Left lung (tissue), 10 donors: ENCODE results near the gene CPT1B. TPM values are rescaled to one million over a fixed set of nuclear protein-coding genes. Genes with fewer than 3 reads are reported as not detected.

Experiments
- ATAC-seq: fragments of 200-7000 bp; cut with Tn5 transposase; one replicate; pipeline ENCODE4 v1.9.1; 2020; ENCODE audit warnings: moderate library complexity
- DNase-seq, 4 donors: peaks; one replicate each; pipeline ENCODE4 v3.0.0-alpha.2; 2013 to 2020
- H3K27ac ChIP-seq, 2 donors: fragments of 200-600 bp; sonication (generic) in 1 of 2; one replicate each; pipeline versions ENCODE4 v1.5.0 to v1.8.0; 2020 to 2021
- H3K27me3 ChIP-seq, 2 donors: fragments of 200-600 bp; sonication (generic) in 1 of 2; one replicate each; pipeline versions ENCODE4 v1.5.0 to v1.8.0; 2020 to 2021
- H3K36me3 ChIP-seq, 2 donors: fragments of 200-600 bp; sonication (generic) in 1 of 2; one replicate each; pipeline versions ENCODE4 v1.5.0 to v1.8.0; 2020 to 2021
- H3K4me1 ChIP-seq, 2 donors: fragments of 200-600 bp; one replicate each; pipeline ENCODE4 v1.8.0; 2021
- H3K4me3 ChIP-seq, 2 donors: fragments of 200-600 bp; sonication (generic) in 1 of 2; one replicate each; pipeline versions ENCODE4 v1.5.0 to v1.8.0; 2020 to 2021; ENCODE audit warnings: mild to moderate bottlenecking in 1 of 2
- H3K9me3 ChIP-seq, 2 donors: fragments of 200-600 bp; sonication (generic) in 1 of 2; one replicate each; pipeline versions ENCODE4 v1.5.0 to v1.8.0; 2020 to 2021
- intact Hi-C, 2 donors: fragments of 100-400 bp; cut with DNase I; formaldehyde crosslinking; loops; one replicate each; pipeline versions ENCODE4 v1.11.2 to v1.14.2; 2022
- polyA plus RNA-seq, 6 donors: library from polyadenylated mRNA; unstranded; fragments of 120-200 nt; gene quantifications; one replicate each; pipeline ENCODE4 v1.2.1, GENCODE V29; 2013; ENCODE audit not compliant: insufficient read length in 6 of 6
- total RNA-seq, 2 donors: library from RNA; stranded (reverse); fragmentation: NEBNext Ultra II Directional; extraction: Animal tissue kit (Norgen Biotek cat#: 25700); gene quantifications; one replicate each; pipeline ENCODE4 v1.2.1, GENCODE V29; 2021
- TF ChIP-seq, protein P1 (sequence below), 2 donors: fragments of 200-600 bp; sonication (generic) in 1 of 2; IDR thresholded peaks; one replicate each; pipeline versions ENCODE4 v1.5.0 to v1.8.0; 2021; ENCODE audit warnings: antibody characterized with exemption in 2 of 2
- donor health status: DM: no; HTN: yes; CAD: no.
- donor health status: DM: no; HTN: no; CAD: no.

CPT1B gene
- total and polyA plus RNA-seq, 8 donors = 9.8 to 20.0 (median 13.4) TPM

DNA sequence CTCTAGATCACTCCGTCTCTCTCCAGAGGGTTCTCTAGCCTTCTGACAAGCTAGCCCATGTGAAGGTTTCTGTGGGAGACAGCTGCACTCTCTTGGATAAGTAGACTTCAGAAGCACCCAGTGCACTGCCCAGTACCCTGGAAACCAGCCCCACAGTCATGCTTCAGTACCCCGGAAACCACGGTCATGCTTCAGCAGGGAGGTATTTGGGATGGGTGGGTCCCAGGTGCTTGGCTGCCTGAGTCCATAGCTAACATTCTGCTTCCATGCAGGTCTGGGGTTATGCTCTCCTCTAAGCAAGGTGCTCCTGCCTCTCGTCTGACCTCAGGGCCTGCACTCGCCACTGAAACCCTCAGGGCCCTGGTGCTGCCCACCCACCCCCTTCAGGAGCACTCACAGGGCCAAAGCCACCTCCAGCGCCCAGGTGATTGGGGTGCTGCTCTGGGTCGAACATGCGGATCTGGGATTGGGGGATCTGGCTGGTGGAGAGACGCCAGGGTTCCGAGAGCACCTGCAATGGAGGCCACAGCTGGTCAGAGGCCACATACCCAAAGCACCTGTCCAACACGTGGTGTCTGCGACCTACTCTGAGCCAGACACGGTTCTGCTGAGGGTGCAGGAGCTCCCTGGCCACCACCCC lies 8.2 kb downstream of the CPT1B start:
- DNase-seq (no peak), ATAC-seq (no peak)
- Histone ChIP-seq H3K36me3 (peaks cover 0 to 63% of the 10 kb centered on the region in 2 donors), H3K4me3 (no peak overlapping the region), H3K27me3 (no peaks in the 10 kb centered on the region), H3K9me3 (no peaks in the 10 kb centered on the region), H3K4me1 (no peaks in the 10 kb centered on the region), H3K27ac (no peak overlapping the region)
- intact Hi-C loops = no loop called here
- TF ChIP-seq, protein P1, sequence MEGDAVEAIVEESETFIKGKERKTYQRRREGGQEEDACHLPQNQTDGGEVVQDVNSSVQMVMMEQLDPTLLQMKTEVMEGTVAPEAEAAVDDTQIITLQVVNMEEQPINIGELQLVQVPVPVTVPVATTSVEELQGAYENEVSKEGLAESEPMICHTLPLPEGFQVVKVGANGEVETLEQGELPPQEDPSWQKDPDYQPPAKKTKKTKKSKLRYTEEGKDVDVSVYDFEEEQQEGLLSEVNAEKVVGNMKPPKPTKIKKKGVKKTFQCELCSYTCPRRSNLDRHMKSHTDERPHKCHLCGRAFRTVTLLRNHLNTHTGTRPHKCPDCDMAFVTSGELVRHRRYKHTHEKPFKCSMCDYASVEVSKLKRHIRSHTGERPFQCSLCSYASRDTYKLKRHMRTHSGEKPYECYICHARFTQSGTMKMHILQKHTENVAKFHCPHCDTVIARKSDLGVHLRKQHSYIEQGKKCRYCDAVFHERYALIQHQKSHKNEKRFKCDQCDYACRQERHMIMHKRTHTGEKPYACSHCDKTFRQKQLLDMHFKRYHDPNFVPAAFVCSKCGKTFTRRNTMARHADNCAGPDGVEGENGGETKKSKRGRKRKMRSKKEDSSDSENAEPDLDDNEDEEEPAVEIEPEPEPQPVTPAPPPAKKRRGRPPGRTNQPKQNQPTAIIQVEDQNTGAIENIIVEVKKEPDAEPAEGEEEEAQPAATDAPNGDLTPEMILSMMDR (IDR thresholded peaks at IDR 0.05) = no peak

DNA sequence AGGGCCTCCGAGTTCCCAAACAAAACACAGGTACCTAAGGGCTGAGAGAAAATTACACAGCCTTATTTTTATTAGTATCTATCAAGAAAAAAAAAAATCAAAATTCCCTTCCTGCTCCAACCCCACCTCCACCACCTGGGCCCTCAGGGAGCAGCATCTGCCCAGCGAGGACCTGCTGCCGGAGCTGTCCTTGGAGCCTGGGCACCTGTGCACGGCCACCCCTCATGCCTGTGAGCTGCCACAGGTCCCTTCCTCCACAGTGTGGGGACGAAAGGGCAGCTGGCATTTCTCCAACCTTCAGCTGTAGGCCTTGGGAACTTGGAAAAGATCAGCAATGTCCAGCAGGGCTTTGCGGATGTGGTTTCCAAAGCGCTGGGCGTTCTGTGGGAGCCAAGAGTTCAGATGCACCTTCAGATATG lies 9.2 kb downstream of the CPT1B start:
- ATAC-seq = no peak
- TF ChIP-seq, protein P1 (IDR thresholded peaks at IDR 0.05) = no peak
- Histone ChIP-seq H3K9me3 (no peaks in the 10 kb centered on the region), H3K36me3 (peaks cover 0 to 61% of the 10 kb centered on the region in 2 donors), H3K27ac (no peak overlapping the region), H3K4me1 (no peaks in the 10 kb centered on the region), H3K27me3 (no peaks in the 10 kb centered on the region), H3K4me3 (no peak overlapping the region)
- no peak for DNase-seq
- intact Hi-C loops = no loop called here

DNA sequence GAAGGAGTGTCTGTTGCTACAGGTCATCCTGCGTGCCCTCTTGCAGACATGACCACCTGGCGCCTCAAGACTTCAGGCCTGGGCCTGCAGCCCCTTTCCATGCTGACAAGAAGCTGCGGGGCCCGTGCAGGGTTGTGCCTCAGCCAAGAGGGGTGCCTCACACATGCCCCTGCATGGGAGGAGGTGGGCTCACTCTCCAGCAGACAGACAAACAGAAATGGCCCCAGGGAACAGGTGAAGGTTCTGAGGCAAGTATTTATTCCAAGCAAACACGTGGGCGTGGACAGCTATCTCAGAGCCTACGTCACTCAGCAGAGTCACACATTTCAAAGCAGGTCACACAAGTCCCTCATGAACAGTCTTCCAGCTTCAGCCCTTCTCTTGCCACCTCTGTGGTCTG lies 9.6 kb downstream of the CPT1B start:
- H3K4me1 ChIP-seq = peaks cover 0 to 4% of the 10 kb centered on the region in 2 donors
- no peak overlapping the region for H3K27ac ChIP-seq
- ATAC-seq (no peak), DNase-seq (no peak)
- intact Hi-C loops = no loop called here
- TF ChIP-seq, protein P1 (IDR thresholded peaks at IDR 0.05) = no peak
- no peak overlapping the region for H3K4me3 ChIP-seq
- peaks cover 0 to 57% of the 10 kb centered on the region in 2 donors for H3K36me3 ChIP-seq
- H3K9me3 ChIP-seq = no peaks in the 10 kb centered on the region
- no peaks in the 10 kb centered on the region for H3K27me3 ChIP-seq

DNA sequence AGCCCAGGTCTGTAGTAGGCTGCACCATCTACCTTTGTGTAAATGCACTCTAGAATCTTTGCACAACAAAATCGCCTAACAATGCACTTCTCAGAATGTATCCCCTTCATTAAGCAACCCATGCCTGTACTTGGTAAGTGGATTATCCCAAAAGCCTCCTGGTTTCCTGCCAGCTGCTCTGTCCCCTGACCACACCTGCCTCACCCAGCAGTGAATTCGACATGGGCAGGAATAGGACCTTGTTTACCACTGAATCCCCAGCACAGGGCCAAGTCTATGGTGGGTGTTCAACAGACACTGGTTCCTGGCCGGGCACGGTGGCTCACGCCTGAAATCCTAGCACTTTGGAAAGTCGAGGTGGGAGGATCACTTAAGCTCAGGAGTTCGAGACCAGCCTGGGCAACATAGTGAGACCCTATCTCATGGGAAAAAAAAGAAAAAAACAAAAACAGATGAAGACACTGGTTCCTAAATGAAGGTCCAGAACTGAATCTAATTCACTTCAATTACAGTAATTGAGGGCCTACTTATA lies 10.4 kb downstream of the CPT1B start:
- intact Hi-C loops = no loop called here
- Histone ChIP-seq H3K4me1 (peaks cover 0 to 8% of the 10 kb centered on the region in 2 donors), H3K4me3 (no peak overlapping the region), H3K36me3 (peaks cover 0 to 49% of the 10 kb centered on the region in 2 donors), H3K9me3 (no peaks in the 10 kb centered on the region), H3K27ac (no peak overlapping the region), H3K27me3 (no peaks in the 10 kb centered on the region)
- DNase-seq (no peak), ATAC-seq (no peak)
- TF ChIP-seq, protein P1 (IDR thresholded peaks at IDR 0.05) = no peak

DNA sequence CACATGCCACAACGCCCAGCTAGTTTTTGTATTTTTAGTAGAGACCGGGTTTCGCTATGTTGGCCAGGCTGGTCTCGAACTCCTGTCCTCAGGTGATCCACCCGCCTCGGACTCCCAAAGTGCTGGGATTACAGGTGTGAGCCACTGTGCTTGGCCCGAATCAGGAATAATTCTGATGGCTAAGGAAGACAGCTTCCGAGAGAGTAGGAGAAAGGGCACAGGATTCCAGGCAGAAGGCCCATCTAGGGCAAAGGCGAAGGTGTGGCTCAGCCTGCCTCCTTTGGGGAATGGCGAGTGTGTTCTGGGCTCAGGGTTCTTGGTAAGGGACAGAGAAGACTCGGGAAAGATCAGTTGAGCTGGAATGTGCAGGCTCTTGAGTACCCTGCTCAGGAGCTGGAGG lies 13.9 kb downstream of the CPT1B start:
- peaks cover 0 to 14% of the 10 kb centered on the region in 2 donors for H3K36me3 ChIP-seq
- peaks cover 0 to 8% of the 10 kb centered on the region in 2 donors for H3K4me1 ChIP-seq
- no peak overlapping the region for H3K4me3 ChIP-seq
- intact Hi-C loops = no loop called here
- TF ChIP-seq, protein P1 (IDR thresholded peaks at IDR 0.05) = no peak
- ATAC-seq (no peak), DNase-seq (no peak)
- H3K27me3 ChIP-seq = no peaks in the 10 kb centered on the region
- H3K9me3 ChIP-seq = no peaks in the 10 kb centered on the region
- H3K27ac ChIP-seq = no peak overlapping the region
